ENCODE data around the gene FXYD3. TPM values are rescaled to one million over a fixed set of nuclear protein-coding genes. Genes with fewer than 3 reads are reported as not detected.

Gene FXYD3
- total RNA-seq, 4 donors from 2014 or later = 282 to 837 (median 489) TPM

DNA sequence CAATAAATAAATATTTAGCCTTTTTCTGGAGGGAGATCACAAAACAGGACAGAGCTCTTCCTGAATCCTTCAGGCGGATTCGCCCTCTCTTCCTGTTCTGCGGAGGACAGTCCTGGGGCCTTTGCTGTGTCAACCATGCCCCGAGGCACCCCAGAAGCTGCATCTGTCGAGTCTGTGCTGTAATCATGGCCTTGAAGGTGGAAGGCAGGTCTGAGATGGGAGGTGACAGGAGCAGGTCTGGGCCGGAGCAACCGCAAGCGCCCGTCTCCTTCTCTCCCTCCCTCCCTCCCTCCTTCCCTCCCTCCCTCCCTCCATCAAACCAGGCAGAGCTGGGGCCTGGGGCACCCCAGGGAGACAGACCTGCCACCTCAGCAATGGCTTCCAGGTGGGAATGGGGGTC, 4.6 kb upstream of the FXYD3 start:
- TF ChIP-seq POLR2A (IDR thresholded peaks at IDR 0.05) = no peak
- TF ChIP-seq, protein P1, sequence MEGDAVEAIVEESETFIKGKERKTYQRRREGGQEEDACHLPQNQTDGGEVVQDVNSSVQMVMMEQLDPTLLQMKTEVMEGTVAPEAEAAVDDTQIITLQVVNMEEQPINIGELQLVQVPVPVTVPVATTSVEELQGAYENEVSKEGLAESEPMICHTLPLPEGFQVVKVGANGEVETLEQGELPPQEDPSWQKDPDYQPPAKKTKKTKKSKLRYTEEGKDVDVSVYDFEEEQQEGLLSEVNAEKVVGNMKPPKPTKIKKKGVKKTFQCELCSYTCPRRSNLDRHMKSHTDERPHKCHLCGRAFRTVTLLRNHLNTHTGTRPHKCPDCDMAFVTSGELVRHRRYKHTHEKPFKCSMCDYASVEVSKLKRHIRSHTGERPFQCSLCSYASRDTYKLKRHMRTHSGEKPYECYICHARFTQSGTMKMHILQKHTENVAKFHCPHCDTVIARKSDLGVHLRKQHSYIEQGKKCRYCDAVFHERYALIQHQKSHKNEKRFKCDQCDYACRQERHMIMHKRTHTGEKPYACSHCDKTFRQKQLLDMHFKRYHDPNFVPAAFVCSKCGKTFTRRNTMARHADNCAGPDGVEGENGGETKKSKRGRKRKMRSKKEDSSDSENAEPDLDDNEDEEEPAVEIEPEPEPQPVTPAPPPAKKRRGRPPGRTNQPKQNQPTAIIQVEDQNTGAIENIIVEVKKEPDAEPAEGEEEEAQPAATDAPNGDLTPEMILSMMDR (IDR thresholded peaks at IDR 0.05) = no peak

GRCh38 chr19:35112995-35113688, 2.5 kb upstream of the FXYD3 start:
- TF ChIP-seq, protein P1 (IDR thresholded peaks at IDR 0.05) = no peak
- TF ChIP-seq POLR2A (IDR thresholded peaks at IDR 0.05) = no peak
- WGBS, 2 donors = 68 to 78% methylated on average over 10 to 13 of the region's 15 CpGs
- intact Hi-C loops (cut with DNase I) = no loop called here
- no peak for DNase-seq
- Histone ChIP-seq H3K36me3 (no peaks in the 10 kb centered on the region), H3K27ac (peak overlapping the region in 3 of 4 donors; percentile 43 to 93 (median 51)), H3K9me3 (no peaks in the 10 kb centered on the region), H3K4me1 (peaks cover 12 to 96% (median 19%) of the 10 kb centered on the region in 3 donors), H3K27me3 (no peaks in the 10 kb centered on the region), H3K4me3 (no peak overlapping the region)

More for the DNA sequence above, 4.6 kb upstream of the FXYD3 start:
- Histone ChIP-seq H3K36me3 (no peaks in the 10 kb centered on the region), H3K27ac (peak overlapping the region; percentile 35 to 87 (median 82)), H3K9me3 (no peaks in the 10 kb centered on the region), H3K27me3 (no peaks in the 10 kb centered on the region), H3K4me1 (peaks cover 17 to 96% (median 28%) of the 10 kb centered on the region in 3 donors), H3K4me3 (no peak overlapping the region)
- WGBS, 2 donors = 23 to 41% methylated on average over 2 to 9 of the region's 9 CpGs
- no peak for DNase-seq
- intact Hi-C loops (cut with DNase I) = no loop called here

GRCh38 chr19:35114353-35115176, 1.1 kb upstream of the FXYD3 start:
- intact Hi-C loops (cut with DNase I) = no loop called here
- H3K4me1 ChIP-seq = peaks cover 12 to 96% (median 13%) of the 10 kb centered on the region in 3 donors
- H3K36me3 ChIP-seq = no peaks in the 10 kb centered on the region
- peak overlapping the region; percentile 52 to 65 (median 58) for H3K4me3 ChIP-seq
- 1 to 5% methylated on average over 10 to 15 of the region's 23 CpGs for WGBS, 2 donors
- TF ChIP-seq POLR2A (IDR thresholded peaks at IDR 0.05) = peak in 1 of 4 donors; percentile 12
- TF ChIP-seq, protein P1 (IDR thresholded peaks at IDR 0.05) = peak; percentile 93 to 99 (median 97)
- no peak for DNase-seq
- H3K27me3 ChIP-seq = no peaks in the 10 kb centered on the region
- H3K9me3 ChIP-seq = no peaks in the 10 kb centered on the region
- peak overlapping the region; percentile 91 to 95 (median 93) for H3K27ac ChIP-seq

GRCh38 chr19:35116072-35116801, 614 bp downstream of the FXYD3 start:
- Histone ChIP-seq H3K9me3 (no peaks in the 10 kb centered on the region), H3K4me1 (peaks cover 21 to 96% (median 27%) of the 10 kb centered on the region in 3 donors), H3K36me3 (peaks cover 0 to 2% (median 0%) of the 10 kb centered on the region in 3 donors), H3K27me3 (no peaks in the 10 kb centered on the region), H3K4me3 (peak overlapping the region; percentile 52 to 65 (median 58)), H3K27ac (peak overlapping the region; percentile 91 to 95 (median 93))
- no peak for DNase-seq
- TF ChIP-seq, protein P1 (IDR thresholded peaks at IDR 0.05) = no peak
- TF ChIP-seq POLR2A (IDR thresholded peaks at IDR 0.05) = peak in 2 of 4 donors; percentile 70 to 73
- intact Hi-C loops (cut with DNase I) = no loop called here
- 42 to 53% methylated on average over 9 to 10 of the region's 13 CpGs for WGBS, 2 donors

Data from esophagus squamous epithelium (tissue), 5 donors.